A549 (cell line): Measurements from ENCODE around the gene PTPRN2.

Experiments
- CHD2 ChIP-seq: fragments of 150-350 bp; IDR thresholded peaks from 2 replicates; pipeline ENCODE4 v1.6.1; 2014; ENCODE audit warnings: low read length; ENCODE audit not compliant: partially characterized antibody
- CTCF ChIP-seq: fragments of >200 bp; sonication (Bioruptor Twin); formaldehyde crosslinking; IDR thresholded peaks from 3 replicates; pipeline ENCODE4 v1.5.1; 2016
- HDAC2 ChIP-seq: fragments of 200-600 bp; sonication (generic); IDR thresholded peaks from 2 replicates; pipeline ENCODE4 v1.6.1; 2016
- KDM1A ChIP-seq: fragments of 200-600 bp; sonication (generic); IDR thresholded peaks from 2 replicates; pipeline ENCODE4 v1.6.1; 2016; ENCODE audit warnings: low read depth, mild to moderate bottlenecking
- REST ChIP-seq: fragments of 200-600 bp; sonication (generic); IDR thresholded peaks from 2 replicates; pipeline ENCODE4 v1.6.1; 2016; ENCODE audit warnings: antibody characterized with exemption, mild to moderate bottlenecking, moderate library complexity

GRCh38 chr7:157719705-157720655 lies 867.6 kb downstream of the PTPRN2 start:
- TF ChIP-seq CTCF: no peak
- TF ChIP-seq HDAC2: no peak
- TF ChIP-seq CHD2: no peak
- no peak for TF ChIP-seq KDM1A
- no peak for TF ChIP-seq REST
